Fibroblast of skin of right biceps (primary cell): ENCODE data around the gene LEAP2.

Source experiments
- DNase-seq: peaks from one replicate; pipeline ENCODE4 v3.0.0-alpha.2; 2013

LEAP2 gene

GRCh38 chr5:132873119-132873929 lies at the start of gene LEAP2:
LEAP2 (plus strand) TSS chr5:132873668; CDS start chr5:132873695, 27 bp downstream.
- no peak for DNase-seq

- no peak for DNase-seq
Measured at GRCh38 chr5:132824426-132824825, 49.0 kb upstream of the LEAP2 start.

GRCh38 chr5:132825033-132825833 lies 48.2 kb upstream of the LEAP2 start:
- no peak for DNase-seq

- DNase-seq = no peak
Measured at GRCh38 chr5:132825834-132826391, 47.6 kb upstream of the LEAP2 start.

- DNase-seq = no peak
Measured at GRCh38 chr5:132826424-132827082, 46.9 kb upstream of the LEAP2 start.

- no peak for DNase-seq
Measured at GRCh38 chr5:132827943-132828673, 45.4 kb upstream of the LEAP2 start.

GRCh38 chr5:132828846-132829494 lies 44.5 kb upstream of the LEAP2 start:
- no peak for DNase-seq

GRCh38 chr5:132829742-132830435 lies 43.6 kb upstream of the LEAP2 start:
- peak; percentile 64 for DNase-seq

GRCh38 chr5:132830436-132831094 lies 42.9 kb upstream of the LEAP2 start, which contains the start of gene SHROOM1:
SHROOM1 (minus strand) TSS chr5:132830647; CDS start chr5:132826140, 4,507 bp downstream.
- DNase-seq = peak; percentile 20

GRCh38 chr5:132831095-132831860 lies 42.2 kb upstream of the LEAP2 start:
- no peak for DNase-seq

GRCh38 chr5:132832612-132833011 lies 40.9 kb upstream of the LEAP2 start:
- DNase-seq = no peak

GRCh38 chr5:132834057-132834456 lies 39.4 kb upstream of the LEAP2 start:
- no peak for DNase-seq

GRCh38 chr5:132836852-132837251 lies 36.6 kb upstream of the LEAP2 start:
- no peak for DNase-seq

GRCh38 chr5:132837868-132838267 lies 35.6 kb upstream of the LEAP2 start:
- no peak for DNase-seq

- no peak for DNase-seq
Measured at GRCh38 chr5:132838516-132839282, 34.8 kb upstream of the LEAP2 start.

- peak; percentile 46 for DNase-seq
Measured at GRCh38 chr5:132839426-132840301, 33.8 kb upstream of the LEAP2 start.

- DNase-seq = no peak
Measured at GRCh38 chr5:132840313-132840712, 33.2 kb upstream of the LEAP2 start.

- no peak for DNase-seq
Measured at GRCh38 chr5:132840896-132841295, 32.6 kb upstream of the LEAP2 start.
